NCI-H128 (cell line): ENCODE measurements around the gene FPR2.
"Not testable (repeated sequence)": the region's sequence is repeated elsewhere in the genome, so short reads cannot be mapped to it uniquely, and the experiment has no call there.

ENCODE experiments used
- DNase-seq: peaks from one replicate; lab custom pipeline; 2025; ENCODE audit not compliant: unreplicated experiment; lab: John Stamatoyannopoulos, UW

The FPR2 gene

DNA sequence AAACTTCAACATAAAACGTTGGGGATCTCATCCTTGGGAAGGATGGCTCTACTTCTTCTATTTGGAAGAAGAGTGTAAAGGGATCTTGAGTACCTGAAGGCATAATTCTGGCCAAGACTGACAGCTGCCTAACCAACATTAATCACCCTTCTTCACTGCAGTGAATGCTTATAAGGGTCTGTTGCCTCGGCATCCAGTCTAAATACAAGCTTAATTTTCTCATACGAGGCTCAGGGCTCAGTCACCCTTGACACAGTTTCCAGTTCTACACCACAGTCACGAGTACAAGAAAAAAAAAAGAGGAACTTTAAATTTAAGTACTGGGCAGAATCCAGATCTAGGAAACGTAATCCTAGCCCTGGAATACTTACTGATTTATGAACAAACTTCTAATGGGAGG lies 43.0 kb downstream of the FPR2 start:
- DNase-seq: no peak

DNA sequence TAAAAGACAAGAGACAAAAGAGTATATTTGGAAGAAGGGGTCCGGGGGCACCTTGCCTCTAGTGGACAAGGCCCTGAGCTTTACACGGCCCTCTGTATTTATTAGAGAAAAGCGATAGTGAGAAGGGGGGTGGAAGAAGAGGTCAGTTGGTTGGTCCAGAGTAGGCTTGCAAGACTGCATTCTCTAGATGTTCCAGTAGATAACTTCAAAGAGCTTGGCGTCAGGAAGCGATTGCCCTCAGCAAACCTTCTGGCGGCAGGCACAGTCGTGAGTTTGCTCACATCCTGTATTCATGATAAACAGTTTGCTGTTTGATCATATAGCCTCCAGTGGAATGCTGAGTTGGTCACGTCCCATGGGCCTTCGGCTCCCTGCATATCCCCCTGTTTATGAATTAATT lies 43.8 kb downstream of the FPR2 start:
- not testable (repeated sequence) for DNase-seq

DNA sequence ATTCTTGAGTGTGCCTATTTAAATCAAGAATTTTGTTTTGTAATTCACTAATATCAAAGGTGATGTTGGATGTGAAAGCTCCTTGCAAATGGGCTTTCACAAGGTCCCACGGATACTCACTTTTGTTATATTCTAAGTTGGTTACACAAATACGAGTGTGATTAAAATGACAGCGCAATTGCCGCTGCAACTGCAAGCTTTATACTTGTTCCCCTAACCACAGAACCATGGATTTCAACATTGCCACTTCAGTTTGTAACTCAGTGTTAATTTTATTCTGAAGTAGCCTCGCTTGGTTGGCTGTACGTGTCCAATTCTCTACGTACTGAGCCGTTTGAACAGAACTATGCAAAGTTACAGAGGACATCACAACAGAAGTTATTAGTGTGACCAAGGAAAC lies 44.4 kb downstream of the FPR2 start:
- DNase-seq: not testable (repeated sequence)

DNA sequence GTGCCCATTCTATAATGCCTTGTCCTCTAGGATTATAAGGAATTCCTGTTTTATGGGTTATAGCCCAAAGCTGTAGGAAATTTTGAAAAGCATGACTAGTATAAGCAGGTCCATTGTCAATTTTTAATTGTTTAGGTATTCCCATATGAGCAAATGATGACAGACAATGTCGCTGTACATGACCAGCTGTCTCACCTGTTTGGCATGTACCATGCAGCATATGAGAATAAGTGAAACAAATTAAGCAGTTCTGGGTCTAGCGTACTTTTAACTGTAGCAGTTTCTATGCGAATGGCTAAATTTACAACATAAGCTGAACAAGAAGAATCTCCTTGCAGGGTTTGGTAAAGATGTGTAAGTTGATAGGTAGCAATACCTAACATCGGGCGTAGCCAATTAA lies 45.6 kb downstream of the FPR2 start:
- not testable (repeated sequence) for DNase-seq

DNA sequence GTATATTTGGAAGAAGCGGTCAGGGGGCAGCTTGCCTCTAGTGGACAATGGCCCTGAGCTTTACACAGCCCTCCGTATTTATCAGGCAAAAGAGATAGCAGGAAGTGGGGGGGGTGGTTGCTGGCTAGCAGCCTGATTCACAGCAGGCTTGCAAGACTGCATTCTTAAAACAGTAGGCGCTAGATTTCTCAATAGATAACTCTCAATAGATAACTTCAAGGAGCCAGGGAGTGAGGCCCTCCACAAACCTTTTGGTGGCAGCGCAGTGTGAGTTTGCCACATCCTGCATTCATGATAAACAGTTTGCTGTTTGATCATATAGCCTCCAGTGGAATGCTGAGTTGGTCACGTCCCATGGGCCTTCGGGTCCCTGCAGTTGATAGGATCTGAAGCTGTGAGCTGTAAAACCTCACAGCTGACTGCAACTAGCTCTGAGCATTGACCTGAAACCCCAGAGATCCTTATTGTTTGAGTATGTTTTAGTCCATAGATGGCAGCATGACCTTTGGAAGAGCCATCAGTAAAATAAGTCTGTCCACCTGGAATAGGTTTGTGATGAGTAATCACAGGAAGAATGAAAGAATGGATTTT lies 46.2 kb downstream of the FPR2 start:
- no peak for DNase-seq

DNA sequence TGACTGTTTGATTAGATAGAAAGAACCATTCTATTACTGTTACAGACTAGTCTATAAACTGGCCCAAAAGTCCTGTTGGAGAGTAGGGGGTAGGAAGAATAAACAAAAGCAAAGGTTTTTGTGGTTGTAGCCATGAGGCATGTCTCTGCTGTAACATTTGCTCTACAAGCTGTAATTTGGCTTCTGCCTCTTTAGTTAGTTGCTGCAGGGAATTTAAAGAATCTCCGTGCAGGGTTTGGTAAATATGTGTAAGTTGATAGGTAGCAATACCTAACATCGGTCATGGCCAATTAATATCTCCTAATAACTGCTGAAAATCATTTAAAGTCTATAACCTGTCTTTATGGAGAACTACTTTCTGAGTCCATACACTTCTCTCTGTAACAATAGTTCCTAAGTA lies 46.9 kb downstream of the FPR2 start:
- no peak for DNase-seq

DNA sequence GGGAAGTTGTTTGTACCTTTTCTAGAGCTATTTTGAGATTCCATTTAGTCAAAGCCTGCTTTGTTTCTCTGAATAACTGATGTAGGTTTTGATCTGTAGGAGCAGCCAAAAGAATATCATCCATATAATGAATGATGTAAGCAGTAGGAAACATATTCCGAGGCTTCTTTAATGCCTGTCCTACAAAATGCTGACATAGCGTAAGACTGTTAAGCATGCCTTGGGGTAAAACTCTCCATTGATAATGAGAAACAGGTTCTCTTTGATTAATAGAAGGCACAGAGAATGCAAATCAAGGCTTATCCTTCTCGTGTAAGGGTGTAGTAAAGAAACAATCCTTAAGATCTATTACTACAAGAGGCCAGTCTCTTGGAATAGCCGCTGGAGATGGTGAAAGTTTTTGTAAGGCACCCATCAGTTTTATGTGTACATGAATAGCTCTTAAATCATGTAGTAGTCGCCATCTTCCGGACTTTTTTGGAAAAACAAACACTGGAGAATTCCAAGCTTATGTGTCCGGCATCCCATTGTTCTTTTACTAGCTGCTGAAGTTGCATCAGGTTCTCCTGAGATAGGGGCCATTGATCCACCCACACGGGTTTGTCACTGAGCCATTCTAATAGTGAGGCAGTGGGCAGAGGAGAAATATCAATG lies 47.5 kb downstream of the FPR2 start:
- DNase-seq: no peak

DNA sequence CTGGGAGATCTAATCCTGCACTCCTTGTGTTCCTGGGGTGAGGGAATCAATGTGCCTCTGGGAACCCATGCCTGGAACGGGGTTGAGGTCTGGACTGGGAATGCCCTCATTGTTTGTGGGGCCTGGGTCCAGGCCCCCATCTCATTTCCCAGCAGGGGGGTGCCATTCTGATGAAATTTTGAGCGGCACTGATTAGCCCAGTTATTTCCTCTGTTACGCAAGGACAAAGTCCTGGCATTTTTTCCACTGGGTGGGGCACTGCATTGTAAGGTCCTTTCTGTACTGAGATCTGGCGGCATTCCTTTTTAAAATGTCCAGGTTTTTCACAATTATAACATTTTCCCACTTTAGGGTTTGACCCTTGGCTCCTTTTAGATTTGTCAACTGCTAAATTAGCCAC lies 48.8 kb downstream of the FPR2 start:
- DNase-seq: no peak

DNA sequence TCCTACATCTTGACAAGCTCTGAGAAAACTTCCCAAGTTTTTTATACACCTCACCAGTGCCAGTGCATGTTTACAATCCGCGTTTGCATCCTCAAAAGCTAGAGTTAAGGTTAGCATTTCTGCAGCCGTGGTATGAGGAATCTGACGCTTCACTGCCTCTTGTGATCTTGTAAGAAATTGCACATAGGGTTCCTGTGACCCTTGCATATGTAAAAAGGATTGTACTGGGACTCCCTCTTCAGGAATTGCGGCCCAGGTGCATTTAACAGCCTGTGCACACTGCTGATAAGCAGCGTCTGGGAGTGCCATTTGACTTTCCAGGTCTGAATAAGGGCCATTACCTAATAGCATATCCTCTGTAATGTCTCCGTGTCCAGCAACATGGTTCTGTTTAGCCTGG lies 49.2 kb downstream of the FPR2 start:
- no peak for DNase-seq

DNA sequence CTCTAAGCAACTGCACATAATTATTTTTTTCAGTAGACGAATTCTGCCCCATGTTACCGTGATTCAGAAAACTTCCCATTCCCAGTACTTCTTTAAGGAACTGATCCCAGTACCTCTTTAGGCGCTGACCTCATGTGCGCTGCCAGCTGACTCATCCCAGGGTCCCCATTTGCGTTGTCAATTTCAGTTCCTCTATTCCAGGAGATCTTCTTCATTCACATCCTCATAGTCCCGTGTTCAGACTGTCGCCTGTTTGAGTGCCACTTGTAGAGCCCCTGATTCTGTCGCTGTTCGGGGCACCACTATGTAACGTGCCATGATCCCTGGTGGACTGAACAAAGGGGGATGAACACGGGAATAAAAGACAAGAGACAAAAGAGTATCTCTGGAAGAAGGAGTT lies 50.4 kb downstream of the FPR2 start:
- no peak for DNase-seq

DNA sequence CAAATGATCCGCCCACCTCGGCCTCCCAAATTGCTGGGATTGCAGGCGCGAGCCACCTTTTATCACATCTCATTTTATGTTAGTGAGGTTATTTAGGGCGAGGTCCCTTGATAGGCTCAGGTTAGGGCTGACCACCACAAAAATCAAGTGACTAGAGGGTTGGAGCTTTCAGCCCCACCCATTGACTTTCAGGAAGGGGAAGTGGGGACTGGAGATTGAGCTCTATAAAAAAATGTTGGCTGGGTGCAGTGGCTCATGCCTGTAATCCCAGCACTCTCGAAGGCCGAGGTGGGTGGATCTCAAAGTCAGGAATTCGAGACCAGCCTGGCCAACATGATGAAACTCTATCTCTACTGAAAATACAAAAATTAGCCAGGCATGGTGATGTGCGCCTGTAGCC lies 54.1 kb downstream of the FPR2 start:
- no peak for DNase-seq

DNA sequence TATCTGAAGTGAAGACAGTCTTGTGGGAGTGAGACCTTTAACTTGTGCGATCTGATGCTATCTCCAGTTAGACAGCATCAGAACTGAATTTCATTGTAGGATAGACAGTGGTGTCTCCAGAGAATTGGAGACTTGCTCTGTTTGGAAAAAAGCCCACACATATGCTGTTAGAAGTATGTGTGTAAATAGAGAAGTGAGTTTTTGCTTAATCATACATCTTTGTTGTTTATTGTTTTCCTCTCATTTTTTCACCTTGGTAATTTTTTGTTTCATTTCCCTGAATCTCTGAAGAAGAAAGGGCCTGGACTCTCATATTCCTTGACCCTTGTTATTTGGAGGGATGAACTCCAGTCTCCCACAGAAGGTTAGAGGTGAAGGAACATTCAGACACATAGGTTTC lies 55.7 kb downstream of the FPR2 start:
- no peak for DNase-seq

DNA sequence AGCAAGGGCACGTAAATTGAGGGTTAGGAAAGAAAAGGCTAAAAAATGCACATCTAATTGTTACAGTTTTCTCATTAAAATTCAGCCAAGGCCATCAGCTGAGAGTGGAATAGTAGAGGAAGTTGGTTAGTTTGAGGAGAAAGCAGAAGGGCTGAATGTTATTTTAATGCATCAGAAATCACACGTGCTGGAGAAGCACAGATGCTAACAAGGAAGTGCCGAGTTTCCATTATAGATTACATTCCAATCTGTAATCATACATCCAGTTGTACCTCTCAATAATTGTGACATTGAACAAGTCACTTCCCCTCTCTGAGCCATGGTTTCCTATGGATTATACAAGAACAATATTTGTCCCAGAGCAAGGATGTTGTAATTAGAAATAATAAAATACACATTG lies 59.0 kb downstream of the FPR2 start:
- DNase-seq: no peak
